CD4-positive, alpha-beta T cell treated with Interleukin-21 for 1 hour (primary cell): ENCODE results near the gene SOS1.
"Not testable (repeated sequence)": the region's sequence is repeated elsewhere in the genome, so short reads cannot be mapped to it uniquely, and the experiment has no call there.

Source experiments
- DNase-seq: peaks from one replicate; pipeline ENCODE4 v3.0.0-alpha.2; 2020

SOS1 gene

GRCh38 chr2:39138187-39138836 is 17.5 kb upstream of the SOS1 start:
- DNase-seq, result not testable (repeated sequence)

- peak; percentile 19 for DNase-seq
Observed at GRCh38 chr2:39136799-39137198, 15.9 kb upstream of the SOS1 start.

GRCh38 chr2:39135690-39136259 is 14.9 kb upstream of the SOS1 start:
- no peak for DNase-seq

- no peak for DNase-seq
Observed at GRCh38 chr2:39133215-39133851, 12.5 kb upstream of the SOS1 start.

GRCh38 chr2:39128919-39129391 is 8.1 kb upstream of the SOS1 start:
- peak; percentile 79 for DNase-seq

GRCh38 chr2:39127973-39128372 is 7.1 kb upstream of the SOS1 start:
- DNase-seq, result peak; percentile 39

GRCh38 chr2:39124746-39125057 is 3.9 kb upstream of the SOS1 start:
- no peak for DNase-seq

- peak; percentile 96 for DNase-seq
Observed at GRCh38 chr2:39124000-39124745, 3.3 kb upstream of the SOS1 start.

GRCh38 chr2:39123436-39123999 is 2.7 kb upstream of the SOS1 start:
- no peak for DNase-seq

- peak; percentile 28 for DNase-seq
Observed at GRCh38 chr2:39121523-39122063, 742 bp upstream of the SOS1 start.

GRCh38 chr2:39120521-39120770 is 405 bp downstream of the SOS1 start:
- no peak for DNase-seq

GRCh38 chr2:39119732-39120520 is 925 bp downstream of the SOS1 start:
- DNase-seq, result peak; percentile 68

GRCh38 chr2:39118786-39119499 is 1.9 kb downstream of the SOS1 start:
- no peak for DNase-seq

- no peak for DNase-seq
Observed at GRCh38 chr2:39115556-39115955, 5.3 kb downstream of the SOS1 start.

GRCh38 chr2:39114771-39115170 is 6.1 kb downstream of the SOS1 start:
- no peak for DNase-seq

- DNase-seq, result no peak
Observed at GRCh38 chr2:39109537-39109936, 11.3 kb downstream of the SOS1 start.

- DNase-seq, result no peak
Observed at GRCh38 chr2:39108377-39108776, 12.5 kb downstream of the SOS1 start.

GRCh38 chr2:39107724-39108273 is 13.1 kb downstream of the SOS1 start:
- no peak for DNase-seq

- no peak for DNase-seq
Observed at GRCh38 chr2:39107156-39107555, 13.7 kb downstream of the SOS1 start.

GRCh38 chr2:39099870-39100728 is 20.8 kb downstream of the SOS1 start:
- peak; percentile 14 for DNase-seq
